NB4 (cell line): Measurements from ENCODE around the gene KIRREL3.

Source experiments
- POLR2A ChIP-seq: IDR thresholded peaks from 2 replicates; pipeline ENCODE4 v1.6.1; 2011; ENCODE audit warnings: mild to moderate bottlenecking; ENCODE audit not compliant: insufficient read length; ENCODE audit errors: extremely low read depth
- TF ChIP-seq, protein P1 (sequence below): IDR thresholded peaks from one replicate; pipeline ENCODE4 v1.5.1; 2012; ENCODE audit warnings: low read depth, low read length
- TF ChIP-seq, protein P2 (sequence below): IDR thresholded peaks from 2 replicates; pipeline ENCODE4 v1.6.1; 2011; ENCODE audit warnings: low read depth, low read length

DNA sequence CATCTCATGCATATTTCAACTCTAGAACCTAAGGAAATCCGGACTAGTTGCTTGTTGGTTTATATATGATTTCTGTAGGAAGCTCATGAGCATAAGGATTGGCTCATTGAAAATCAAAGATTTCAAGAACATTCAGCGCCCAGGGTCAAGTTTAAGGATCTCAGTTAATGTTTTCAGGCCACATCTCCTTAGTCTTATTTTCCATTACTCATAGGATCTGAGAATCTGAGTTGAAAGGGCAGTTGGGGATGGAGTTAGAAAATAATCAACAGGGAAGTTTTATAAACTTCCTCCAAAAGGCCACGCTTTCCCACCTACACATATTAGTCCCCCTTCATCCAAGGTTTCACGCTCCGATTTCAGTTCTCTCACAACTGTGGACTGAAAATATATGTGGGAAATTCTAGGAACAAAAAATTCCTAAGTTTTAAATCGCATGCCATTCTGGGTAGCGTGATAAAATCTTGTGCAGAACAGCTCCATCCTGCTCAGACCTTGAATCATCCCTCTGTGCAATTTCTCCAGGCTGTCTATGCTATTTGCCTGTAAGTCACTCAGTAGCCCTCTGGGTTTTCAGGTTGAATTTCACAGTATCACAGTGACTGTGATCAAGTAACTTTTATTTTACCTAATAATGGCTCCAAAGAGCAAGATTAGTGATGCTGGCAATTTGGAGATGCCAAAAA is 160.2 kb downstream of the KIRREL3 start:
- TF ChIP-seq, protein P1, sequence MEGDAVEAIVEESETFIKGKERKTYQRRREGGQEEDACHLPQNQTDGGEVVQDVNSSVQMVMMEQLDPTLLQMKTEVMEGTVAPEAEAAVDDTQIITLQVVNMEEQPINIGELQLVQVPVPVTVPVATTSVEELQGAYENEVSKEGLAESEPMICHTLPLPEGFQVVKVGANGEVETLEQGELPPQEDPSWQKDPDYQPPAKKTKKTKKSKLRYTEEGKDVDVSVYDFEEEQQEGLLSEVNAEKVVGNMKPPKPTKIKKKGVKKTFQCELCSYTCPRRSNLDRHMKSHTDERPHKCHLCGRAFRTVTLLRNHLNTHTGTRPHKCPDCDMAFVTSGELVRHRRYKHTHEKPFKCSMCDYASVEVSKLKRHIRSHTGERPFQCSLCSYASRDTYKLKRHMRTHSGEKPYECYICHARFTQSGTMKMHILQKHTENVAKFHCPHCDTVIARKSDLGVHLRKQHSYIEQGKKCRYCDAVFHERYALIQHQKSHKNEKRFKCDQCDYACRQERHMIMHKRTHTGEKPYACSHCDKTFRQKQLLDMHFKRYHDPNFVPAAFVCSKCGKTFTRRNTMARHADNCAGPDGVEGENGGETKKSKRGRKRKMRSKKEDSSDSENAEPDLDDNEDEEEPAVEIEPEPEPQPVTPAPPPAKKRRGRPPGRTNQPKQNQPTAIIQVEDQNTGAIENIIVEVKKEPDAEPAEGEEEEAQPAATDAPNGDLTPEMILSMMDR: no peak
- TF ChIP-seq, protein P2, sequence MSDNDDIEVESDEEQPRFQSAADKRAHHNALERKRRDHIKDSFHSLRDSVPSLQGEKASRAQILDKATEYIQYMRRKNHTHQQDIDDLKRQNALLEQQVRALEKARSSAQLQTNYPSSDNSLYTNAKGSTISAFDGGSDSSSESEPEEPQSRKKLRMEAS: no peak
- TF ChIP-seq POLR2A: no peak
